ENCODE results near the gene TMEM63C. TPM values are rescaled to one million over a fixed set of nuclear protein-coding genes. Genes with fewer than 3 reads are reported as not detected.

The TMEM63C gene
- total RNA-seq, 1 donor from 2014 or later, result 1.5 TPM

- no peak overlapping the region for H3K4me3 Mint-ChIP-seq
- H3K36me3 Mint-ChIP-seq (ENCODE audit: low read depth), result peaks cover 51% of the 10 kb centered on the region
- ATAC-seq (ENCODE audit: low read depth) (no peak), DNase-seq (no peak)
- no peaks in the 10 kb centered on the region for H3K27me3 Mint-ChIP-seq
- no peaks in the 10 kb centered on the region for H3K9me3 Mint-ChIP-seq
- H3K4me1 Mint-ChIP-seq, result no peaks in the 10 kb centered on the region
- H3K27ac Mint-ChIP-seq, result no peak overlapping the region
- intact Hi-C loops (cut with micrococcal nuclease), result loop anchor here (5.0 to 10.0 kb wide), 3 partner anchors 157 to 1295 kb away; partner anchors contain the start of genes ALKBH1, SLIRP and ZDHHC22
- ChIA-PET CTCF (interaction anchor here (1.7 kb wide), 1 partner anchor 13 kb away, joined by 7 read pairs; no protein-coding TSS in a partner anchor), POLR2A (no interaction called here)
- no peak for TF ChIP-seq CTCF (IDR thresholded peaks at IDR 0.05)
These were observed 118.2 kb downstream of the TMEM63C start for GRCh38 chr14:77299771-77300170.

GRCh38 chr14:77301103-77301502 is 119.5 kb downstream of the TMEM63C start:
- H3K4me1 Mint-ChIP-seq, result no peaks in the 10 kb centered on the region
- TF ChIP-seq CTCF (IDR thresholded peaks at IDR 0.05), result no peak
- H3K36me3 Mint-ChIP-seq (ENCODE audit: low read depth), result peaks cover 46% of the 10 kb centered on the region
- no peaks in the 10 kb centered on the region for H3K9me3 Mint-ChIP-seq
- DNase-seq (peak; percentile 32), ATAC-seq (ENCODE audit: low read depth) (peak; percentile 74)
- POLR2A ChIA-PET, result interaction anchor here (0.6 kb wide), 1 partner anchor 182 kb away, joined by 3 read pairs; no protein-coding TSS in a partner anchor
- H3K27ac Mint-ChIP-seq, result no peak overlapping the region
- H3K27me3 Mint-ChIP-seq, result no peaks in the 10 kb centered on the region
- intact Hi-C loops (cut with micrococcal nuclease), result loop anchor here (1.0 to 10.0 kb wide), 6 partner anchors 15 to 1294 kb away; partner anchors contain the start of genes AHSA1, ALKBH1, SLIRP and ZDHHC22
- H3K4me3 Mint-ChIP-seq, result no peak overlapping the region
- CTCF ChIA-PET, result interaction anchor here (0.8 to 2.7 kb wide), 8 partner anchors 11 to 252 kb away, joined by 3 to 30 read pairs (median 5); no protein-coding TSS in a partner anchor

GRCh38 chr14:77302926-77303325 is 121.3 kb downstream of the TMEM63C start:
- no peak for DNase-seq
- no peak for ATAC-seq (ENCODE audit: low read depth)
- Mint-ChIP-seq H3K27ac (no peak overlapping the region), H3K4me3 (no peak overlapping the region), H3K4me1 (no peaks in the 10 kb centered on the region), H3K36me3 (ENCODE audit: low read depth) (peaks cover 32% of the 10 kb centered on the region), H3K27me3 (no peaks in the 10 kb centered on the region), H3K9me3 (no peaks in the 10 kb centered on the region)
- no peak for TF ChIP-seq CTCF (IDR thresholded peaks at IDR 0.05)
- ChIA-PET CTCF (interaction anchor here (1.7 to 2.9 kb wide), 2 partner anchors 13 to 249 kb away, joined by 6 to 21 read pairs; no protein-coding TSS in a partner anchor), POLR2A (no interaction called here)
- intact Hi-C loops (cut with micrococcal nuclease), result loop anchor here (5.0 to 10.0 kb wide), 3 partner anchors 161 to 1292 kb away; partner anchors contain the start of genes ALKBH1, SLIRP and ZDHHC22

GRCh38 chr14:77303417-77304156 is 122.0 kb downstream of the TMEM63C start:
- Mint-ChIP-seq H3K27ac (no peak overlapping the region), H3K4me3 (no peak overlapping the region)
- intact Hi-C loops (cut with micrococcal nuclease), result loop anchor here (5.0 to 10.0 kb wide), 3 partner anchors 161 to 1291 kb away; partner anchors contain the start of genes ALKBH1, SLIRP and ZDHHC22

More at GRCh38 chr14:77303417-77304156, 122.0 kb downstream of the TMEM63C start:
- POLR2A ChIA-PET, result no interaction called here
- H3K27me3 Mint-ChIP-seq, result no peaks in the 10 kb centered on the region
- H3K9me3 Mint-ChIP-seq, result no peaks in the 10 kb centered on the region
- CTCF ChIA-PET, result interaction anchor here (1.7 to 2.9 kb wide), 2 partner anchors 12 to 249 kb away, joined by 6 to 21 read pairs; no protein-coding TSS in a partner anchor
- ATAC-seq (ENCODE audit: low read depth) (no peak), DNase-seq (no peak)
- no peak for TF ChIP-seq CTCF (IDR thresholded peaks at IDR 0.05)
- H3K36me3 Mint-ChIP-seq (ENCODE audit: low read depth), result peaks cover 26% of the 10 kb centered on the region
- no peaks in the 10 kb centered on the region for H3K4me1 Mint-ChIP-seq

All from activated B cell treated with CpG ODN at 0.5 μM for 24 hours (primary cell).